GM21360 (cell line): ENCODE results near the gene NEMF.
"Not testable (repeated sequence)": the region's sequence is repeated elsewhere in the genome, so short reads cannot be mapped to it uniquely, and the experiment has no call there.

Experiments used
- ATAC-seq: cut with Tn5 transposase; IDR thresholded peaks from one replicate; pipeline ENCODE4 v1.9.1; 2021; ENCODE audit warnings: mild to moderate bottlenecking, moderate library complexity; ENCODE audit not compliant: unreplicated experiment

The NEMF gene

GRCh38 chr14:49852301-49853157 lies at the start of gene NEMF:
NEMF (minus strand) TSS chr14:49852788; CDS start chr14:49852753, 35 bp downstream.
- ATAC-seq = peak; percentile 80

- no peak for ATAC-seq
These were observed 48.4 kb upstream of the NEMF start for GRCh38 chr14:49900973-49901372.

- ATAC-seq = no peak
These were observed 45.9 kb upstream of the NEMF start for GRCh38 chr14:49898485-49898884.

- no peak for ATAC-seq
These were observed 45.4 kb upstream of the NEMF start for GRCh38 chr14:49897965-49898364.

- ATAC-seq = no peak
These were observed 44.8 kb upstream of the NEMF start for GRCh38 chr14:49897414-49897813.

GRCh38 chr14:49896966-49897365 lies 44.4 kb upstream of the NEMF start:
- no peak for ATAC-seq

GRCh38 chr14:49896272-49896671 lies 43.7 kb upstream of the NEMF start:
- not testable (repeated sequence) for ATAC-seq

GRCh38 chr14:49895480-49895879 lies 42.9 kb upstream of the NEMF start:
- ATAC-seq = no peak

GRCh38 chr14:49894214-49895107 lies 41.9 kb upstream of the NEMF start:
- ATAC-seq = not testable (repeated sequence)

GRCh38 chr14:49893309-49894213 lies 41.0 kb upstream of the NEMF start:
- peak; percentile 38 for ATAC-seq

GRCh38 chr14:49892636-49893308 lies 40.2 kb upstream of the NEMF start, which contains the start of gene ARF6:
ARF6 (plus strand) TSS chr14:49893082; CDS start chr14:49893737, 655 bp downstream.
- ATAC-seq = peak; percentile 73

- ATAC-seq = peak; percentile 35
These were observed 39.7 kb upstream of the NEMF start for GRCh38 chr14:49892301-49892635.

GRCh38 chr14:49888293-49888692 lies 35.7 kb upstream of the NEMF start:
- ATAC-seq = no peak

GRCh38 chr14:49886523-49886922 lies 33.9 kb upstream of the NEMF start:
- no peak for ATAC-seq

- ATAC-seq = no peak
These were observed 30.5 kb upstream of the NEMF start for GRCh38 chr14:49882826-49883694.

- ATAC-seq = no peak
These were observed 28.9 kb upstream of the NEMF start for GRCh38 chr14:49881350-49882001.

- ATAC-seq = no peak
These were observed 27.9 kb upstream of the NEMF start for GRCh38 chr14:49880267-49881064.
